Liver (tissue), 9 donors: ENCODE measurements around the gene SIGLEC12. TPM values are rescaled to one million over a fixed set of nuclear protein-coding genes. Genes with fewer than 3 reads are reported as not detected.

Experiments used
- DNase-seq: peaks from one replicate; pipeline ENCODE4 v3.0.0-alpha.2; 2017; ENCODE audit warnings: low spot score
- H3K27ac ChIP-seq, 2 donors: one replicate each; pipeline ENCODE4 v1.7.0; 2013; ENCODE audit warnings: inconsistent platforms in 2 of 2, low read length in 2 of 2, control low read depth in 1 of 2, low read depth in 1 of 2, mild to moderate bottlenecking in 1 of 2
- H3K27me3 ChIP-seq, 4 donors: one replicate each; pipeline versions ENCODE4 v1.6.1 to v1.7.0; 2013; ENCODE audit warnings: low read length in 3 of 4, inconsistent platforms in 1 of 4, mild to moderate bottlenecking in 1 of 4, moderate library complexity in 1 of 4; ENCODE audit not compliant: control insufficient read depth in 4 of 4, insufficient read depth in 4 of 4
- H3K36me3 ChIP-seq, 4 donors: one replicate each; pipeline versions ENCODE4 v1.6.1 to v1.7.0; 2013; ENCODE audit warnings: low read length in 3 of 4, mild to moderate bottlenecking in 3 of 4, low read depth in 1 of 4, moderate library complexity in 1 of 4; ENCODE audit not compliant: control insufficient read depth in 4 of 4, insufficient read depth in 3 of 4
- H3K4me1 ChIP-seq, 4 donors: one replicate each; pipeline versions ENCODE4 v1.6.1 to v1.7.0; 2013; ENCODE audit warnings: low read length in 3 of 4, mild to moderate bottlenecking in 3 of 4, moderate library complexity in 1 of 4; ENCODE audit not compliant: control insufficient read depth in 4 of 4, insufficient read depth in 4 of 4
- H3K4me3 ChIP-seq, 3 donors: one replicate each; pipeline versions ENCODE4 v1.6.1 to v1.7.0; 2013; ENCODE audit warnings: low read length in 3 of 3, control low read depth in 1 of 3, low read depth in 1 of 3, mild to moderate bottlenecking in 1 of 3
- H3K9ac ChIP-seq, 2 donors: one replicate each; pipeline ENCODE4 v1.7.0; 2013; ENCODE audit warnings: low read length in 2 of 2, mild to moderate bottlenecking in 2 of 2, moderate library complexity in 2 of 2, control low read depth in 1 of 2, low read depth in 1 of 2
- H3K9me3 ChIP-seq, 4 donors: one replicate each; pipeline versions ENCODE4 v1.6.1 to v1.7.0; 2013; ENCODE audit warnings: low read length in 3 of 4; ENCODE audit not compliant: control insufficient read depth in 4 of 4
- ATF3 ChIP-seq: IDR thresholded peaks from 2 replicates; pipeline ENCODE4 v1.6.1; 2016; ENCODE audit warnings: antibody characterized with exemption
- CTCF ChIP-seq: fragments of 150-350 bp; IDR thresholded peaks from 2 replicates; pipeline ENCODE4 v1.5.1; 2017; ENCODE audit warnings: improper control_type of control experiment, low read depth, low read length; ENCODE audit not compliant: missing input control
- EGR1 ChIP-seq, 2 donors: IDR thresholded peaks; 2 replicates each; pipeline ENCODE4 v1.6.1; 2016 to 2018; ENCODE audit warnings: antibody characterized with exemption in 2 of 2, low read depth in 2 of 2
- FOXA1 ChIP-seq: IDR thresholded peaks from 2 replicates; pipeline ENCODE4 v1.6.1; 2016; ENCODE audit warnings: antibody characterized with exemption
- FOXA2 ChIP-seq: IDR thresholded peaks from 2 replicates; pipeline ENCODE4 v1.6.1; 2016; ENCODE audit warnings: antibody characterized with exemption
- HNF4A ChIP-seq, 2 donors: conservative IDR thresholded peaks; 2 replicates each; pipeline ENCODE4 v1.6.1; 2016; ENCODE audit warnings: antibody characterized with exemption in 2 of 2, mild to moderate bottlenecking in 2 of 2
- HNF4G ChIP-seq: IDR thresholded peaks from 2 replicates; pipeline ENCODE4 v1.6.1; 2016; ENCODE audit warnings: antibody characterized with exemption
- JUND ChIP-seq, 2 donors: IDR thresholded peaks; 2 replicates each; pipeline ENCODE4 v1.6.1; 2016; ENCODE audit warnings: antibody characterized with exemption in 2 of 2
- MAX ChIP-seq: IDR thresholded peaks from 2 replicates; pipeline ENCODE4 v1.6.1; 2016; ENCODE audit warnings: antibody characterized with exemption
- NR2F2 ChIP-seq: IDR thresholded peaks from 2 replicates; pipeline ENCODE4 v1.6.1; 2016; ENCODE audit warnings: antibody characterized with exemption
- RAD21 ChIP-seq, 2 donors: IDR thresholded peaks; 2 replicates each; pipeline ENCODE4 v1.6.1; 2016; ENCODE audit warnings: antibody characterized with exemption in 2 of 2, mild to moderate bottlenecking in 2 of 2
- SP1 ChIP-seq: IDR thresholded peaks from 2 replicates; pipeline ENCODE4 v1.6.1; 2018; ENCODE audit warnings: antibody characterized with exemption, mild to moderate bottlenecking
- YY1 ChIP-seq: IDR thresholded peaks from 2 replicates; pipeline ENCODE4 v1.6.1; 2016; ENCODE audit warnings: antibody characterized with exemption, mild to moderate bottlenecking
- WGBS: extraction: QIAGEN DNeasy Blood & Tissue Kit; methylation state at CpG from one replicate; pipeline ENCODE4 v1.1.7; 2013; 5-methylcytosine and 5-hydroxymethylcytosine counted together
- polyA plus RNA-seq, 2 donors: library from polyadenylated mRNA; stranded (reverse) in 1 of 2; unstranded in 1 of 2; fragments of 200-250 nt in 1 of 2; fragments of >200 nt in 1 of 2; fragmentation: Nextera tagmentation in 1 of 2; extraction: Ambion mirVana in 1 of 2; gene quantifications; one replicate each; pipeline versions ENCODE4 v1.2.1 to v1.2.3, GENCODE V29; 2013 to 2015
- total RNA-seq, 2 donors: library from RNA; depleted of rRNA; stranded (reverse); fragments of >200 nt; gene quantifications; one replicate each; pipeline ENCODE4 v1.2.3, GENCODE V29; 2014
- TF ChIP-seq, protein P1 (sequence below): IDR thresholded peaks from 2 replicates; pipeline ENCODE4 v1.6.1; 2016; ENCODE audit warnings: antibody characterized with exemption
- donor health status: healthy.
- donor health status: healthy.
- donor health status: healthy.
- donor health status: healthy.
- donor health status: healthy.

SIGLEC12 gene
- total and polyA plus RNA-seq, 4 donors, result 0.05 to 5.0 (median 0.52) TPM

- Histone ChIP-seq H3K36me3 (no peaks in the 10 kb centered on the region), H3K9me3 (peaks cover 0 to 3% (median 0%) of the 10 kb centered on the region in 4 donors), H3K4me3 (no peak overlapping the region), H3K27me3 (peaks cover 0 to 2% (median 0%) of the 10 kb centered on the region in 4 donors), H3K27ac (no peak overlapping the region), H3K9ac (no peak overlapping the region), H3K4me1 (no peaks in the 10 kb centered on the region)
- no peak for TF ChIP-seq FOXA2
- peak; percentile 39 for DNase-seq
- 46% methylated on average over 3 of the region's 3 CpGs for WGBS
Measured at GRCh38 chr19:51507192-51507591, 5.6 kb upstream of the SIGLEC12 start.

DNA sequence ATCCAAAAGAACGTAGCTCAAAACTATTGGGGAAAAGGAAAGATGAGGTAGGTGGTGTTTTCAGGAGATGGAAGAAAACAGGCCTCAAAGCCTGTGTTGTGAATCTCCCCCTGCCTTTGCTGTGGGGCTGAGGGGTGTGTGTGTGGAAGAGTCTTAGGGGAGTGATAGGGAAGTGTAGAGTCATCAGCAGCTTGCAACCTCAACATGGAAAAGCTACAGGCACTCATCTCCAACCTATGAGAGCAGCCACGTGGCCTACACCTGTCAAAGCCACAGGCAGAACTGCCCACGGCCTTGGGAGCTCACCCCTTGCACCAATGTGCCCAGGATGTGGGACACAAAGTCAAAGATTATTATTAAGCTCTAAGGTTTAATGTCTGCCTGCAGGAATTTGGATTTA lies 4.3 kb upstream of the SIGLEC12 start:
- Histone ChIP-seq H3K9ac (no peak overlapping the region), H3K4me1 (no peaks in the 10 kb centered on the region), H3K4me3 (no peak overlapping the region), H3K9me3 (peaks cover 0 to 3% (median 0%) of the 10 kb centered on the region in 4 donors), H3K27ac (no peak overlapping the region), H3K36me3 (no peaks in the 10 kb centered on the region), H3K27me3 (peaks cover 0 to 2% (median 0%) of the 10 kb centered on the region in 4 donors)
- TF ChIP-seq YY1, result no peak
- no peak for DNase-seq
- WGBS, result 39% methylated on average over 3 of the region's 3 CpGs

- H3K4me1 ChIP-seq, result no peaks in the 10 kb centered on the region
- TF ChIP-seq FOXA1 (no peak), ATF3 (no peak), FOXA2 (no peak), NR2F2 (no peak), CTCF (no peak)
- peaks cover 0 to 3% (median 0%) of the 10 kb centered on the region in 4 donors for H3K27me3 ChIP-seq
- no peaks in the 10 kb centered on the region for H3K36me3 ChIP-seq
- no peak for DNase-seq
- H3K9me3 ChIP-seq, result peaks cover 0 to 3% (median 0%) of the 10 kb centered on the region in 4 donors
- no peak overlapping the region for H3K4me3 ChIP-seq
- H3K27ac ChIP-seq, result no peak overlapping the region
- WGBS, result 43% methylated on average over 3 of the region's 3 CpGs
- no peak overlapping the region for H3K9ac ChIP-seq
Measured at GRCh38 chr19:51503896-51504295, 2.3 kb upstream of the SIGLEC12 start.

- peaks cover 0 to 3% (median 0%) of the 10 kb centered on the region in 4 donors for H3K9me3 ChIP-seq
- H3K4me3 ChIP-seq, result no peak overlapping the region
- no peaks in the 10 kb centered on the region for H3K4me1 ChIP-seq
- no peaks in the 10 kb centered on the region for H3K36me3 ChIP-seq
- 71% methylated on average over 5 of the region's 5 CpGs for WGBS
- no peak overlapping the region for H3K9ac ChIP-seq
- no peak for DNase-seq
- H3K27ac ChIP-seq, result no peak overlapping the region
- H3K27me3 ChIP-seq, result peaks cover 0 to 3% (median 0%) of the 10 kb centered on the region in 4 donors
- TF ChIP-seq CTCF, result no peak
- no peak for TF ChIP-seq FOXA2
- TF ChIP-seq FOXA1, result no peak
- TF ChIP-seq SP1, result no peak
- TF ChIP-seq ATF3, result no peak
- no peak for TF ChIP-seq YY1
- TF ChIP-seq NR2F2, result no peak
- TF ChIP-seq, protein P1, sequence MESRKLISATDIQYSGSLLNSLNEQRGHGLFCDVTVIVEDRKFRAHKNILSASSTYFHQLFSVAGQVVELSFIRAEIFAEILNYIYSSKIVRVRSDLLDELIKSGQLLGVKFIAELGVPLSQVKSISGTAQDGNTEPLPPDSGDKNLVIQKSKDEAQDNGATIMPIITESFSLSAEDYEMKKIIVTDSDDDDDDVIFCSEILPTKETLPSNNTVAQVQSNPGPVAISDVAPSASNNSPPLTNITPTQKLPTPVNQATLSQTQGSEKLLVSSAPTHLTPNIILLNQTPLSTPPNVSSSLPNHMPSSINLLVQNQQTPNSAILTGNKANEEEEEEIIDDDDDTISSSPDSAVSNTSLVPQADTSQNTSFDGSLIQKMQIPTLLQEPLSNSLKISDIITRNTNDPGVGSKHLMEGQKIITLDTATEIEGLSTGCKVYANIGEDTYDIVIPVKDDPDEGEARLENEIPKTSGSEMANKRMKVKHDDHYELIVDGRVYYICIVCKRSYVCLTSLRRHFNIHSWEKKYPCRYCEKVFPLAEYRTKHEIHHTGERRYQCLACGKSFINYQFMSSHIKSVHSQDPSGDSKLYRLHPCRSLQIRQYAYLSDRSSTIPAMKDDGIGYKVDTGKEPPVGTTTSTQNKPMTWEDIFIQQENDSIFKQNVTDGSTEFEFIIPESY, result no peak
- no peak for TF ChIP-seq RAD21 (IDR thresholded peaks at IDR 0.05)
- no peak for TF ChIP-seq EGR1 (IDR thresholded peaks at IDR 0.05; ENCODE audit: low read depth in 2 of 2)
- TF ChIP-seq MAX, result no peak
- no peak for TF ChIP-seq HNF4G
- TF ChIP-seq JUND (IDR thresholded peaks at IDR 0.05), result no peak
- TF ChIP-seq HNF4A (conservative IDR thresholded peaks at IDR 0.05), result no peak
Measured at GRCh38 chr19:51503286-51503817, 1.8 kb upstream of the SIGLEC12 start.
